PC-9 (cell line): ENCODE results near the gene ACSL3. TPM values are rescaled to one million over a fixed set of nuclear protein-coding genes. Genes with fewer than 3 reads are reported as not detected.
"Not testable (repeated sequence)": the region's sequence is repeated elsewhere in the genome, so short reads cannot be mapped to it uniquely, and the experiment has no call there.

ENCODE experiments used
- BruUV-seq: library from RNA; stranded (reverse); fragments of 400-500 nt; replicated peaks from 2 replicates; lab custom pipeline; 2021; lab: Mats Ljungman, UMichigan
- CTCF ChIA-PET: fragments of 300-600 bp; sonication (Branson Sonifier 250); formaldehyde crosslinking; loops from one replicate; lab custom pipeline; 2022; ENCODE audit warnings: antibody characterized with exemption; lab: Charles Lee
- POLR2A ChIA-PET: fragments of 300-600 bp; sonication (Branson Sonifier 250); formaldehyde crosslinking; loops from one replicate; lab custom pipeline; 2022; ENCODE audit warnings: antibody characterized with exemption; ENCODE audit not compliant: unreplicated experiment; lab: Charles Lee
- DNase-seq, 2 experiments: peaks; one replicate each; pipeline versions ENCODE4 v3.0.0 to v3.0.0-alpha.2; 2015 to 2022; ENCODE audit warnings: mixed read lengths in 1 of 2
- H2AFZ ChIP-seq: fragments of 200-600 bp; sonication (generic); 2 replicates; pipeline ENCODE4 v1.8.1; 2017; ENCODE audit warnings: antibody characterized with exemption
- H3F3A ChIP-seq: fragments of 200-600 bp; sonication (generic); 2 replicates; pipeline ENCODE4 v1.8.1; 2017; ENCODE audit warnings: antibody characterized with exemption, mild to moderate bottlenecking, low read depth; ENCODE audit not compliant: insufficient read depth
- H3K27ac ChIP-seq: fragments of 200-600 bp; sonication (generic); 2 replicates; pipeline ENCODE4 v1.6.1; 2016; ENCODE audit warnings: mixed run types
- H3K27me3 ChIP-seq: fragments of 200-600 bp; sonication (generic); 2 replicates; pipeline ENCODE4 v1.6.1; 2016; ENCODE audit warnings: low read depth, mixed run types; ENCODE audit not compliant: insufficient read depth
- H3K36me3 ChIP-seq: fragments of 200-600 bp; sonication (generic); 2 replicates; pipeline ENCODE4 v1.6.1; 2016; ENCODE audit warnings: low read depth, mixed run types
- H3K4me1 ChIP-seq: fragments of 200-600 bp; sonication (generic); replicated peaks from 2 replicates; pipeline ENCODE4 v1.6.1; 2016; ENCODE audit warnings: mixed run types; ENCODE audit not compliant: insufficient read depth
- H3K4me2 ChIP-seq: fragments of 200-600 bp; sonication (generic); 2 replicates; pipeline ENCODE4 v1.6.1; 2017; ENCODE audit warnings: mixed run types
- H3K4me3 ChIP-seq: fragments of 200-600 bp; sonication (generic); 2 replicates; pipeline ENCODE4 v1.6.1; 2016; ENCODE audit warnings: mixed run types
- H3K79me2 ChIP-seq: fragments of 200-600 bp; sonication (generic); 2 replicates; pipeline ENCODE4 v1.6.1; 2017; ENCODE audit warnings: low read depth, mixed run types
- H3K9me2 ChIP-seq: fragments of 200-600 bp; sonication (generic); 2 replicates; pipeline ENCODE4 v1.8.1; 2017; ENCODE audit warnings: mild to moderate bottlenecking; ENCODE audit not compliant: insufficient read depth
- H3K9me3 ChIP-seq: fragments of 200-600 bp; sonication (generic); 2 replicates; pipeline ENCODE4 v1.8.1; 2016; ENCODE audit warnings: low read depth; ENCODE audit not compliant: insufficient read depth
- H4K20me1 ChIP-seq: fragments of 200-600 bp; sonication (generic); 2 replicates; pipeline ENCODE4 v1.8.1; 2017; ENCODE audit not compliant: insufficient read depth
- CTCF ChIP-seq: fragments of 200-600 bp; sonication (generic); conservative IDR thresholded peaks from 2 replicates; pipeline ENCODE4 v1.6.1; 2017; ENCODE audit warnings: mixed run types, antibody characterized with exemption, mild to moderate bottlenecking, moderate library complexity
- EZH2 ChIP-seq: fragments of 200-600 bp; sonication (generic); IDR thresholded peaks from 2 replicates; pipeline ENCODE4 v1.8.0; 2017; ENCODE audit warnings: antibody characterized with exemption, low read depth
- intact Hi-C: fragments of 100-400 bp; cut with micrococcal nuclease; formaldehyde crosslinking; loops from one replicate; pipeline ENCODE4 v1.10.0; 2022; ENCODE audit not compliant: unreplicated experiment
- total RNA-seq: library from RNA; stranded (reverse); gene quantifications from 2 replicates; pipeline ENCODE4 v1.2.3, GENCODE V29; 2021

ACSL3 gene
- total RNA-seq, 1 experiment from 2014 or later, result 446 TPM

- DNase-seq, result peak in 1 of 2 experiments; percentile 80
- H3K4me3 ChIP-seq, result peak overlapping the region; percentile 83; the same call in 1 of the 2 replicates
- peak overlapping the region; percentile 16 for H3K27ac ChIP-seq
- H3K4me2 ChIP-seq, result peak overlapping the region; percentile 93
- CTCF ChIA-PET, result interaction anchor here (0.6 to 0.9 kb wide), 3 partner anchors 74 to 156 kb away, joined by 3 read pairs; no protein-coding TSS in a partner anchor
- no peaks in the 10 kb centered on the region for H3K9me3 ChIP-seq
- peaks cover 86% of the 10 kb centered on the region for H4K20me1 ChIP-seq
- no TSS peak for BruUV-seq
- H2AFZ ChIP-seq, result no peak overlapping the region
- no peak for TF ChIP-seq CTCF
- TF ChIP-seq EZH2, result no peak
- intact Hi-C loops, result loop anchor here (2.0 kb wide), 1 partner anchor 38 kb away; no protein-coding TSS in a partner anchor
- no peaks in the 10 kb centered on the region for H3K9me2 ChIP-seq
- H3K27me3 ChIP-seq, result no peaks in the 10 kb centered on the region
- peaks cover 17% of the 10 kb centered on the region for H3K36me3 ChIP-seq
- peaks cover 94% of the 10 kb centered on the region for H3K79me2 ChIP-seq
- peaks cover 77% of the 10 kb centered on the region for H3K4me1 ChIP-seq
- peaks cover 48% of the 10 kb centered on the region for H3F3A ChIP-seq
- POLR2A ChIA-PET, result interaction anchor here (0.6 to 0.7 kb wide), 3 partner anchors 11 to 180 kb away, joined by 3 to 5 read pairs (median 3); no protein-coding TSS in a partner anchor
Observed at GRCh38 chr2:222865301-222865700, 4.5 kb downstream of the ACSL3 start.

GRCh38 chr2:222866358-222866960 lies 5.6 kb downstream of the ACSL3 start:
- no TSS peak for BruUV-seq

GRCh38 chr2:222868560-222869251 lies 7.9 kb downstream of the ACSL3 start:
- H3K9me2 ChIP-seq, H3K9me3 ChIP-seq, BruUV-seq, DNase-seq, H3K27ac ChIP-seq, H3K4me3 ChIP-seq, H3K27me3 ChIP-seq, CTCF ChIA-PET, H2AFZ ChIP-seq, intact Hi-C loops: not testable (repeated sequence)
- POLR2A ChIA-PET, result interaction anchor here (0.5 to 0.6 kb wide), 2 partner anchors 9 to 37 kb away, joined by 4 to 6 read pairs; no protein-coding TSS in a partner anchor
- peaks cover 17% of the 10 kb centered on the region for H3K36me3 ChIP-seq
- H3K4me1 ChIP-seq, result peaks cover 87% of the 10 kb centered on the region
- peaks cover 97% of the 10 kb centered on the region for H4K20me1 ChIP-seq
- H3K4me2 ChIP-seq, result peak overlapping the region; percentile 5; the same call in 1 of the 2 replicates
- H3K79me2 ChIP-seq, result peaks cover 99% of the 10 kb centered on the region
- peaks cover 57% of the 10 kb centered on the region for H3F3A ChIP-seq

More at GRCh38 chr2:222866358-222866960, 5.6 kb downstream of the ACSL3 start:
- Histone ChIP-seq H3K9me3 (no peaks in the 10 kb centered on the region), H3K27ac (no peak overlapping the region), H3K36me3 (peaks cover 17% of the 10 kb centered on the region), H3K9me2 (no peaks in the 10 kb centered on the region), H4K20me1 (peaks cover 97% of the 10 kb centered on the region), H3F3A (peaks cover 56% of the 10 kb centered on the region), H3K4me3 (no peak overlapping the region), H3K79me2 (peaks cover 99% of the 10 kb centered on the region), H2AFZ (no peak overlapping the region), H3K27me3 (no peaks in the 10 kb centered on the region), H3K4me2 (peak overlapping the region; percentile 93; the same call in 1 of the 2 replicates), H3K4me1 (peaks cover 87% of the 10 kb centered on the region)
- TF ChIP-seq CTCF (no peak), EZH2 (no peak)
- CTCF ChIA-PET, result interaction anchor here (0.6 to 0.8 kb wide), 3 partner anchors 11 to 442 kb away, joined by 3 to 4 read pairs (median 3); no protein-coding TSS in a partner anchor
- POLR2A ChIA-PET, result interaction anchor here (0.6 to 0.7 kb wide), 2 partner anchors 13 to 24 kb away, joined by 3 read pairs; no protein-coding TSS in a partner anchor
- no peak for DNase-seq
- intact Hi-C loops, result no loop called here
